CD4-positive, alpha-beta T cell treated with Interleukin-10 for 1 hour (primary cell): Measurements from ENCODE around the gene TMEM170A.
"Not testable (repeated sequence)": the region's sequence is repeated elsewhere in the genome, so short reads cannot be mapped to it uniquely, and the experiment has no call there.

ENCODE experiments used
- DNase-seq: peaks from one replicate; pipeline ENCODE4 v3.0.0-alpha.2; 2020

Gene TMEM170A

GRCh38 chr16:75464122-75464918 lies at the start of gene TMEM170A:
TMEM170A (minus strand) TSS chr16:75464689; CDS start chr16:75464600, 89 bp downstream.
- DNase-seq = peak; percentile 99

- DNase-seq = no peak
These were observed 42.1 kb upstream of the TMEM170A start for GRCh38 chr16:75506574-75506973.

- DNase-seq = no peak
These were observed 41.6 kb upstream of the TMEM170A start for GRCh38 chr16:75506107-75506506.

- no peak for DNase-seq
These were observed 39.3 kb upstream of the TMEM170A start for GRCh38 chr16:75503801-75504200.

- no peak for DNase-seq
These were observed 38.6 kb upstream of the TMEM170A start for GRCh38 chr16:75502916-75503605.

- DNase-seq = not testable (repeated sequence)
These were observed 37.3 kb upstream of the TMEM170A start for GRCh38 chr16:75501820-75502219.

- no peak for DNase-seq
These were observed 36.9 kb upstream of the TMEM170A start for GRCh38 chr16:75501359-75501758.

GRCh38 chr16:75498605-75499322 lies 34.3 kb upstream of the TMEM170A start:
- DNase-seq = not testable (repeated sequence)

- DNase-seq = no peak
These were observed 33.1 kb upstream of the TMEM170A start for GRCh38 chr16:75497558-75497957.

- peak; percentile 10 for DNase-seq
These were observed 30.7 kb upstream of the TMEM170A start, which contains the start of gene CHST6 for GRCh38 chr16:75495076-75495674. CHST6 (minus strand) TSS chr16:75495441; CDS start chr16:75479828, 15,613 bp downstream.

GRCh38 chr16:75494661-75495075 lies 30.2 kb upstream of the TMEM170A start:
- DNase-seq = no peak

GRCh38 chr16:75494184-75494583 lies 29.7 kb upstream of the TMEM170A start:
- no peak for DNase-seq

GRCh38 chr16:75491876-75492275 lies 27.4 kb upstream of the TMEM170A start:
- DNase-seq = no peak

GRCh38 chr16:75488322-75488721 lies 23.8 kb upstream of the TMEM170A start:
- no peak for DNase-seq

GRCh38 chr16:75486676-75487313 lies 22.3 kb upstream of the TMEM170A start:
- no peak for DNase-seq

- no peak for DNase-seq
These were observed 21.7 kb upstream of the TMEM170A start for GRCh38 chr16:75486014-75486675.

GRCh38 chr16:75485230-75486013 lies 20.9 kb upstream of the TMEM170A start:
- DNase-seq = no peak

- DNase-seq = no peak
These were observed 18.7 kb upstream of the TMEM170A start for GRCh38 chr16:75483222-75483621.

GRCh38 chr16:75482434-75483205 lies 18.1 kb upstream of the TMEM170A start:
- DNase-seq = no peak

- no peak for DNase-seq
These were observed 17.0 kb upstream of the TMEM170A start for GRCh38 chr16:75481475-75481874.
